Measurements from ENCODE around the gene CNTNAP2. TPM values are rescaled to one million over a fixed set of nuclear protein-coding genes. Genes with fewer than 3 reads are reported as not detected.

CNTNAP2 gene
- total and polyA plus RNA-seq, 2 of the 8 experiments (the other 6 are each of a cell fraction or from before 2014, with no cell fraction given), result 27.9 to 71.0 TPM

- H4K91ac ChIP-seq (replicated peaks; ENCODE audit: insufficient read length, low read length), result no peak overlapping the region
- no peak overlapping the region for H2BK120ac ChIP-seq (replicated peaks; ENCODE audit: low read depth, low read length)
- no peak overlapping the region for H3K18ac ChIP-seq (ENCODE audit: extremely low read depth, low read length)
- H3K9me3 ChIP-seq (ENCODE audit: insufficient read depth in 2 of 2, low read depth in 1 of 2, low read length in 1 of 2), result no peaks in the 10 kb centered on the region
- 81% methylated on average over 4 of the region's 4 CpGs; no CpG with 5 or more reads in 1 of the 2 experiments for WGBS, 2 experiments (ENCODE audit: extremely low coverage in 1 of 2, insufficient coverage in 1 of 2, insufficient read length in 1 of 2, insufficient replicate concordance in 2 of 2, low coverage in 1 of 2, low lambda C conversion rate in 2 of 2, missing lambda C conversion rate in 1 of 2)
- H3K9ac ChIP-seq (replicated peaks in 1 of 4; ENCODE audit: extremely low read depth in 1 of 4, low read depth in 3 of 4, low read length in 3 of 4), result no peak overlapping the region
- H2AK5ac ChIP-seq (ENCODE audit: low read depth, low read length), result no peak overlapping the region
- H3K79me2 ChIP-seq (ENCODE audit: control insufficient read depth in 1 of 2, insufficient read depth in 2 of 2, low read length in 2 of 2), result no peaks in the 10 kb centered on the region
- no peaks in the 10 kb centered on the region for H3K4me1 ChIP-seq (replicated peaks in 1 of 4; ENCODE audit: control insufficient read depth in 3 of 4, insufficient read depth in 4 of 4, low read length in 3 of 4)
- H3K23ac ChIP-seq (ENCODE audit: insufficient read length), result no peak overlapping the region
- H4K20me1 ChIP-seq (replicated peaks in 1 of 2; ENCODE audit: control insufficient read depth in 1 of 2, insufficient read depth in 2 of 2, low read length in 2 of 2), result no peaks in the 10 kb centered on the region
- no peak for DNase-seq (ENCODE audit: low read depth in 1 of 2, low spot score in 2 of 2)
- no peak overlapping the region for H2BK20ac ChIP-seq (ENCODE audit: low read length)
- ChIA-PET POLR2A (ENCODE audit: partially characterized antibody) (no interaction called here), CTCF (ENCODE audit: partially characterized antibody) (interaction anchor here (1.1 to 1.3 kb wide), 3 partner anchors 8 to 26 kb away, joined by 3 to 5 read pairs (median 4); no protein-coding TSS in a partner anchor)
- H3K4ac ChIP-seq (replicated peaks; ENCODE audit: insufficient read length, low read depth, low read length), result no peak overlapping the region
- no peak overlapping the region for H3K14ac ChIP-seq (ENCODE audit: insufficient read length)
- H3K4me2 ChIP-seq (ENCODE audit: insufficient read depth in 1 of 2, low read depth in 2 of 2, low read length in 2 of 2), result no peak overlapping the region
- H3K36me3 ChIP-seq (ENCODE audit: control insufficient read depth in 2 of 4, insufficient read depth in 4 of 4, low read length in 3 of 4), result no peaks in the 10 kb centered on the region
- H3K79me1 ChIP-seq (ENCODE audit: low read depth, low read length), result no peaks in the 10 kb centered on the region
- no peak overlapping the region for H2AFZ ChIP-seq (ENCODE audit: low read length)
- no peak overlapping the region for H3K27ac ChIP-seq (ENCODE audit: low read depth, low read length)
- H3K23me2 ChIP-seq (ENCODE audit: low read depth, low read length), result no peaks in the 10 kb centered on the region
- no peak overlapping the region for H2BK15ac ChIP-seq (ENCODE audit: low read length)
- FAIRE-seq, result no peak
- TF ChIP-seq, protein P1, sequence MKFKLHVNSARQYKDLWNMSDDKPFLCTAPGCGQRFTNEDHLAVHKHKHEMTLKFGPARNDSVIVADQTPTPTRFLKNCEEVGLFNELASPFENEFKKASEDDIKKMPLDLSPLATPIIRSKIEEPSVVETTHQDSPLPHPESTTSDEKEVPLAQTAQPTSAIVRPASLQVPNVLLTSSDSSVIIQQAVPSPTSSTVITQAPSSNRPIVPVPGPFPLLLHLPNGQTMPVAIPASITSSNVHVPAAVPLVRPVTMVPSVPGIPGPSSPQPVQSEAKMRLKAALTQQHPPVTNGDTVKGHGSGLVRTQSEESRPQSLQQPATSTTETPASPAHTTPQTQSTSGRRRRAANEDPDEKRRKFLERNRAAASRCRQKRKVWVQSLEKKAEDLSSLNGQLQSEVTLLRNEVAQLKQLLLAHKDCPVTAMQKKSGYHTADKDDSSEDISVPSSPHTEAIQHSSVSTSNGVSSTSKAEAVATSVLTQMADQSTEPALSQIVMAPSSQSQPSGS (IDR thresholded peaks at IDR 0.05; ENCODE audit: low read length), result no peak
- TF ChIP-seq POU5F1 (IDR thresholded peaks at IDR 0.05; ENCODE audit: low read depth, low read length) (no peak), MAFK (IDR thresholded peaks at IDR 0.05; ENCODE audit: low read depth, low read length) (no peak), GTF2F1 (IDR thresholded peaks at IDR 0.05; ENCODE audit: borderline replicate concordance, low read depth, low read length) (no peak), CBX8 (IDR thresholded peaks at IDR 0.05; ENCODE audit: borderline replicate concordance, low read depth, low read length) (no peak), BRCA1 (IDR thresholded peaks at IDR 0.05; ENCODE audit: low read depth, low read length) (no peak), EZH2 (IDR thresholded peaks at IDR 0.05; ENCODE audit: low read depth, low read length, severe bottlenecking) (no peak), YY1 (IDR thresholded peaks at IDR 0.05; ENCODE audit: low read depth, low read length) (no peak), JUN (IDR thresholded peaks at IDR 0.05; ENCODE audit: low read depth, low read length) (no peak)
- TF ChIP-seq, protein P2, sequence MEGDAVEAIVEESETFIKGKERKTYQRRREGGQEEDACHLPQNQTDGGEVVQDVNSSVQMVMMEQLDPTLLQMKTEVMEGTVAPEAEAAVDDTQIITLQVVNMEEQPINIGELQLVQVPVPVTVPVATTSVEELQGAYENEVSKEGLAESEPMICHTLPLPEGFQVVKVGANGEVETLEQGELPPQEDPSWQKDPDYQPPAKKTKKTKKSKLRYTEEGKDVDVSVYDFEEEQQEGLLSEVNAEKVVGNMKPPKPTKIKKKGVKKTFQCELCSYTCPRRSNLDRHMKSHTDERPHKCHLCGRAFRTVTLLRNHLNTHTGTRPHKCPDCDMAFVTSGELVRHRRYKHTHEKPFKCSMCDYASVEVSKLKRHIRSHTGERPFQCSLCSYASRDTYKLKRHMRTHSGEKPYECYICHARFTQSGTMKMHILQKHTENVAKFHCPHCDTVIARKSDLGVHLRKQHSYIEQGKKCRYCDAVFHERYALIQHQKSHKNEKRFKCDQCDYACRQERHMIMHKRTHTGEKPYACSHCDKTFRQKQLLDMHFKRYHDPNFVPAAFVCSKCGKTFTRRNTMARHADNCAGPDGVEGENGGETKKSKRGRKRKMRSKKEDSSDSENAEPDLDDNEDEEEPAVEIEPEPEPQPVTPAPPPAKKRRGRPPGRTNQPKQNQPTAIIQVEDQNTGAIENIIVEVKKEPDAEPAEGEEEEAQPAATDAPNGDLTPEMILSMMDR (IDR thresholded peaks at IDR 0.05; ENCODE audit: control extremely low read depth in 1 of 3, insufficient read depth in 1 of 3, low read depth in 1 of 3, low read length in 3 of 3), result no peak
- H2BK12ac ChIP-seq (ENCODE audit: low read depth, low read length), result no peak overlapping the region
- no peaks in the 10 kb centered on the region; a peak in 1 of 7 replicates for H3K27me3 ChIP-seq (replicated peaks in 1 of 4; ENCODE audit: control insufficient read depth in 3 of 4, extremely low read depth in 1 of 4, insufficient read depth in 3 of 4, low read length in 3 of 4)
- H4K8ac ChIP-seq (ENCODE audit: extremely low read depth, insufficient read depth, low read length), result no peak overlapping the region
- H4K5ac ChIP-seq (ENCODE audit: insufficient read length, low read depth, low read length), result no peak overlapping the region
- no peak overlapping the region for H3K4me3 ChIP-seq (ENCODE audit: extremely low read depth in 1 of 4, insufficient read depth in 2 of 4, low read depth in 3 of 4, low read length in 4 of 4)
- H2BK5ac ChIP-seq (ENCODE audit: low read depth, low read length), result no peak overlapping the region
- no peak overlapping the region for H3K56ac ChIP-seq (replicated peaks; ENCODE audit: insufficient read length, low read depth, low read length)
Measured at GRCh38 chr7:148270576-148270975, 2154.0 kb downstream of the CNTNAP2 start.
